ENCODE data around the gene ZNF74. TPM values are rescaled to one million over a fixed set of nuclear protein-coding genes. Genes with fewer than 3 reads are reported as not detected.
"Not testable (repeated sequence)": the region's sequence is repeated elsewhere in the genome, so short reads cannot be mapped to it uniquely, and the experiment has no call there.

The ZNF74 gene
- total RNA-seq, 1 donor from 2014 or later: 10.7 TPM

DNA sequence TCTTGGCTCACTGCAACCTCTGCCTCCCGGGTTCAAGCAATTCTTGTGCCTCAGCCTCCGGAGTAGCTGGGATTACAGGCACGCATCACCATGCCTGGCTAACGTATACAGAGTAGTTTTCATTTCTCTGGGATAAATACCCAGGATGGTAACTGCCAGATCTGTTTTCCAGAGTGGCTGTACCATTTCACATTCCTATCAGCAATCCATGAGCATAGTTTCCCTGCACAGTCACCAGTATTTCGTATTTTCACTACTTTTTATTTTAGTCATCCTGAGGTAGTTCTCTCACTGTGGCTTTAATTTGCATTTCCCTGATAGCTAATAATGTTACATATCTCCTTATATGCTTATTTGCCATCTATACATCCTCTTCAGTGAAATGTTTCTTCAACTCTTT lies 54.7 kb downstream of the ZNF74 start:
- TF ChIP-seq, protein P1, sequence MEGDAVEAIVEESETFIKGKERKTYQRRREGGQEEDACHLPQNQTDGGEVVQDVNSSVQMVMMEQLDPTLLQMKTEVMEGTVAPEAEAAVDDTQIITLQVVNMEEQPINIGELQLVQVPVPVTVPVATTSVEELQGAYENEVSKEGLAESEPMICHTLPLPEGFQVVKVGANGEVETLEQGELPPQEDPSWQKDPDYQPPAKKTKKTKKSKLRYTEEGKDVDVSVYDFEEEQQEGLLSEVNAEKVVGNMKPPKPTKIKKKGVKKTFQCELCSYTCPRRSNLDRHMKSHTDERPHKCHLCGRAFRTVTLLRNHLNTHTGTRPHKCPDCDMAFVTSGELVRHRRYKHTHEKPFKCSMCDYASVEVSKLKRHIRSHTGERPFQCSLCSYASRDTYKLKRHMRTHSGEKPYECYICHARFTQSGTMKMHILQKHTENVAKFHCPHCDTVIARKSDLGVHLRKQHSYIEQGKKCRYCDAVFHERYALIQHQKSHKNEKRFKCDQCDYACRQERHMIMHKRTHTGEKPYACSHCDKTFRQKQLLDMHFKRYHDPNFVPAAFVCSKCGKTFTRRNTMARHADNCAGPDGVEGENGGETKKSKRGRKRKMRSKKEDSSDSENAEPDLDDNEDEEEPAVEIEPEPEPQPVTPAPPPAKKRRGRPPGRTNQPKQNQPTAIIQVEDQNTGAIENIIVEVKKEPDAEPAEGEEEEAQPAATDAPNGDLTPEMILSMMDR (IDR thresholded peaks at IDR 0.05): no peak
- no peak for ATAC-seq

DNA sequence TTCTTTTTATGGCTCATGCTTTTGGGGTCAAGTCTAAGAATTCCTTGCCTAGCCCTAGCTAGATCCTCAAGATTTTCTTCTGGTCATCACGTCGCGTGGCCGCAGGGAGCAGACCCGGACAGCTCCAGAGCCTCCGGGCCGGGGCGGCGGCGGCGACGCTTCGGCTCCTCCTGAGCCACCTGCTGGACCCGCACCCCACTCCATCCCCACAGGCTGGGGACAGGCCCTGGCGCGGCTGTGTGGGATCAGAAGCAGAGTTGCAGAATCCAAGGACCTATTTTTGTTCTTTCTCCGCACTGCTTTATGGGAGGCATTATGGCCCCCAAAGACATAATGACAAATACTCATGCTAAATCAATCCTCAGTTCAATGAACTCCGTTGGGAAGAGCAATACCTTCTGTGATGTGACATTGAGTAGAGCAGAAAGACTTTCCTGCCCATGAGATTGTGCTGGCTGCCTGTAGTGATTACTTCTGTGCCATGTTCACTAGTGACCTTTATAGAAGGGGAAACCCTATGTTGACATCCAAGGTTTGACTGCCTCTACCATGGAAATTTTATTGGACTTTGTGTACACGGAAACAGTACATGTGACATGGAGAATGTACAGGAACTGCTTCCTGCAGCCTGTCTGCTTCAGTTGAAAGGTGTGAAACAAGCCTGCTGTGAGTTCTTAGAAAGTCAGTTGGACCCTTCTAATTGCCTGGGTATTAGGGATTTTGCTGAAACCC lies 56.0 kb downstream of the ZNF74 start:
- Histone ChIP-seq H3K27ac (no peak overlapping the region), H3K4me3 (no peak overlapping the region), H3K36me3 (peaks cover 22% of the 10 kb centered on the region), H3K9me3 (no peaks in the 10 kb centered on the region), H3K27me3 (no peaks in the 10 kb centered on the region), H3K4me1 (no peaks in the 10 kb centered on the region)
- intact Hi-C loops (cut with DNase I): no loop called here
- TF ChIP-seq, protein P1 (IDR thresholded peaks at IDR 0.05): no peak
- ATAC-seq (no peak), DNase-seq (no peak)

More for the DNA sequence above, 54.7 kb downstream of the ZNF74 start:
- H3K4me3 ChIP-seq: no peak overlapping the region
- no peaks in the 10 kb centered on the region for H3K9me3 ChIP-seq
- intact Hi-C loops (cut with DNase I): no loop called here
- H3K36me3 ChIP-seq: peaks cover 29% of the 10 kb centered on the region
- H3K4me1 ChIP-seq: no peaks in the 10 kb centered on the region
- no peaks in the 10 kb centered on the region for H3K27me3 ChIP-seq
- DNase-seq: no peak
- H3K27ac ChIP-seq: no peak overlapping the region

DNA sequence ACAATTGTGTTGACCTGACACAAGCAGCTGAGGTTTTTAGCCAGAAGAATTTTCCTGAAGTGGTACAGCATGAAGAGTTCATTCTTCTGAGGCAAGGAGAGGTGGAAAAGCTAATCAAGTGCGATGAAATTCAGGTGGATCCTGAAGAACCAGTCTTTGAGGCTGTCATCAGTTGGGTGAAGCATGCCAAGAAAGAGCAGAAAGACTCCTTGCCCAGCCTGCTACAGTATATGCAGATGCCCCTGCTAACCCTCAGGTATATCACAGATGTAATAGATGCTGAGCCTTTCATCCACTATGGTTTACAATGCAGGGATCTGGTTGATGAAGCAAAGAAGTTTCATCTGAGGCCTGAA lies 56.6 kb downstream of the ZNF74 start:
- Histone ChIP-seq H3K27me3 (no peaks in the 10 kb centered on the region), H3K4me1 (no peaks in the 10 kb centered on the region), H3K9me3 (no peaks in the 10 kb centered on the region), H3K4me3 (no peak overlapping the region), H3K36me3 (peaks cover 18% of the 10 kb centered on the region), H3K27ac (no peak overlapping the region)
- no peak for DNase-seq
- intact Hi-C loops (cut with DNase I): no loop called here
- ATAC-seq: no peak
- TF ChIP-seq, protein P1 (IDR thresholded peaks at IDR 0.05): no peak

DNA sequence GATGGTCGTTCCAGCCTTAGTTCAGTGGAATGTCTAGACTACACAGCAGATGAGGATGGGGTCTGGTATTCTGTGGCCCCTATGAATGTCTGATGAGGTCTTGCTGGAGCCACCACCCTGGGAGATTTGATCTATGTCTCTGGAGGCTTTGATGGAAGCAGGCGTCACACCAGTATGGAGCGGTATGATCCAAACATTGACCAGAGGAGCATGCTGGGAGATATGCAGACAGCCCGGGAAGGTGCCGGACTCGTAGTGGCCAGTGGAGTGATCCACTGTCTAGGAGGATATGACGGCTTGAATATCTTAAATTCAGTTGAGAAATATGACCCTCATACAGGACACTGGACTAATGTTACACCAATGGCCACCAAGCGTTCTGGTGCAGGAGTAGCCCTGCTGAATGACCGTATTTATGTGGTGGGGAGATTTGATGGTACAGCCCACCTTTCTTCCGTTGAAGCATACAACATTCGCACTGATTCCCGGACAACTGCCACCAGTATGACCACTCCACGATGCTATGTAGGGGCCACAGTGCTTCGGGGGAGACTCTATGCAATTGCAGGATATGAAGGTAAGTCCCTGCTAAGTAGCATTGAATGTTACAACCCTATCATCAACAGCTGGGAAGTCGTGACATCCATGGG lies 57.3 kb downstream of the ZNF74 start:
- ATAC-seq; H3K27ac ChIP-seq; H3K4me3 ChIP-seq; intact Hi-C loops (cut with DNase I); H3K4me1 ChIP-seq; DNase-seq; H3K9me3 ChIP-seq; H3K27me3 ChIP-seq: not testable (repeated sequence)
- peaks cover 11% of the 10 kb centered on the region for H3K36me3 ChIP-seq

DNA sequence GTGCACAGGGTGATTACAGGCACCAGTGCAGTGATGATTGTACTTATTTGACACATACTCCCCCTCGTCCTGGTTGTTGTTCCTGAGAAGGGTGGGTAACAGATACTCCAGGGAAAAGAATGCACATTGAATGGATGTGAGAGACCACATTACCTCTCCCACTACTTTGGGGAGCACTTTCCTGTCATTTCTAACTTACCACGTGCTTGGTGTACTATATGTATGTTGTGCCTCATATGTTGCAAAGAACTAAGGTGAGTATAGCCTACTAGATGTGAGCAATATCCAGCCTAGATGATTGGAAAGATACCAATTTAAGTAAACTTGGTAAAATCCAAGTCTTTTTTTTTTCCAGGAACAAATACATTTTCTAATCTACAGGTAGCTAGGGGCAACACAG lies 58.0 kb downstream of the ZNF74 start:
- peaks cover 15% of the 10 kb centered on the region for H3K36me3 ChIP-seq
- no peaks in the 10 kb centered on the region for H3K27me3 ChIP-seq
- H3K27ac ChIP-seq: no peak overlapping the region
- TF ChIP-seq, protein P1 (IDR thresholded peaks at IDR 0.05): no peak
- peaks cover 6% of the 10 kb centered on the region for H3K4me1 ChIP-seq
- H3K4me3 ChIP-seq: no peak overlapping the region
- no peak for DNase-seq
- no peak for ATAC-seq
- H3K9me3 ChIP-seq: no peaks in the 10 kb centered on the region
- intact Hi-C loops (cut with DNase I): no loop called here

DNA sequence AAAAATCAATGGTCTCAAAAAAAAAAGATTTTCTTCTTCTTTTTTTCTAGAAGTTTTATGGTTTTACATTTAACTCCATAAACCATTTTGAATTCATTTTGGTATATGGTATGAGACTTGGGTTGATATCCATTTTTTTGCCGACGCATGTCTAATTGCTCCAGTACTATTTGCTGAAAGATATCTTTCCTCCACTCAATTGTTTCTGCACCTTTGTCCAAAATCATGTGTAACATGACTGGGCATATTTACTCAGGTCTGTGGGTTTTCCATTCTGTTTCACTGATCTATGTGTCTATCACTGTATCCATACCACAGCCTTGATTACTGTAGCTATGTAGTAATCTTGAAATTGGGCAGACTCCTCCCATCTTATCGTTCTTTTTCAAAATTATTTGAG lies 59.3 kb downstream of the ZNF74 start:
- Histone ChIP-seq H3K36me3 (peaks cover 24% of the 10 kb centered on the region), H3K4me3 (no peak overlapping the region), H3K9me3 (no peaks in the 10 kb centered on the region), H3K27ac (no peak overlapping the region), H3K27me3 (no peaks in the 10 kb centered on the region), H3K4me1 (peaks cover 6% of the 10 kb centered on the region)
- TF ChIP-seq, protein P1 (IDR thresholded peaks at IDR 0.05): no peak
- intact Hi-C loops (cut with DNase I): no loop called here
- DNase-seq (no peak), ATAC-seq (no peak)

Measured in upper lobe of right lung (tissue), 1 donor.